ENCODE measurements around the gene FUBP3.

GRCh38 chr9:130669965-130670364 is 90.6 kb downstream of the FUBP3 start:
- TF ChIP-seq CTCF (IDR thresholded peaks at IDR 0.05) (no peak), POLR2A (IDR thresholded peaks at IDR 0.05) (no peak)

All from thyroid gland (tissue), 4 donors.